Testis (tissue), 2 donors: ENCODE measurements around the gene OLFM4.

Experiments
- CTCF ChIP-seq, 3 experiments: fragments of 450-650 bp in 2 of 3; fragments of 200-600 bp in 1 of 3; sonication (generic) in 1 of 3; IDR thresholded peaks; one replicate each; pipeline ENCODE4 v1.5.1; 2016 to 2019; ENCODE audit warnings: antibody characterized with exemption in 3 of 3, mild to moderate bottlenecking in 2 of 3, moderate library complexity in 1 of 3
- POLR2A ChIP-seq: fragments of 450-650 bp; IDR thresholded peaks from one replicate; pipeline ENCODE4 v1.6.1; 2017; ENCODE audit warnings: antibody characterized with exemption, mild to moderate bottlenecking, moderate library complexity

DNA sequence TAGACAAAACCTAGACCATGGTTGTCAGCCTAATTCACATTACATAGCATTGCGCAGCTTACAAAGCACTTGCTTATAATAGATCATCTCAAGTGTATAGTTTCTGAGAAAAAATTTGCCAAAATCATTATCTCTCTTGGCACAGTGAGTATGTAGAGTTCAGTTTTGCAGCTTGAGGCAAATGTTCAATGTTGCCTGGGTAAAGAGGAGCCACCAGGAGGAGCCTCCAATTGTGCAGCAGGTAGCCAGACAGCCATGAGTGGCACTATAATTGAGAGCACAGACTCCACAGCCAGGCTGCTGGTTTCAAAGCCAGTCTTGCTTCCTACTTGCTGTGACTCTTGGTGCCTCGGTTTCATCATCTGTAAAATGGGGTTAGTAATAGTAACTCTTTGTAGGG lies 24.0 kb upstream of the OLFM4 start:
- no peak for TF ChIP-seq CTCF (IDR thresholded peaks at IDR 0.05)
- no peak for TF ChIP-seq POLR2A
